ENCODE data around the gene KDM5B. TPM values are rescaled to one million over a fixed set of nuclear protein-coding genes. Genes with fewer than 3 reads are reported as not detected.

Gene KDM5B
- total RNA-seq, 1 experiment from 2014 or later, result 44.6 TPM

- Histone ChIP-seq H3K9me3 (ENCODE audit: control insufficient read depth in 1 of 2, insufficient read depth in 1 of 2, low read depth in 1 of 2, low read length in 2 of 2) (no peaks in the 10 kb centered on the region), H3K27ac (ENCODE audit: low read depth, low read length) (no peak overlapping the region), H3K27me3 (ENCODE audit: insufficient read depth, low read length) (no peaks in the 10 kb centered on the region), H3K9me2 (ENCODE audit: insufficient read depth) (no peaks in the 10 kb centered on the region), H3K4me1 (ENCODE audit: control insufficient read depth in 1 of 2, insufficient read depth in 2 of 2, low read length in 2 of 2) (peaks cover 3 to 11% of the 10 kb centered on the region in 2 experiments; a peak in 2 of 4 replicates), H2AFZ (ENCODE audit: low read depth, low read length, poor library complexity, severe bottlenecking) (no peak overlapping the region), H3K79me2 (ENCODE audit: insufficient read depth, low read length) (no peaks in the 10 kb centered on the region), H3K9ac (ENCODE audit: low read length) (no peak overlapping the region), H4K20me1 (ENCODE audit: insufficient read depth) (no peaks in the 10 kb centered on the region), H3K4me2 (ENCODE audit: low read length) (no peak overlapping the region), H3K36me3 (ENCODE audit: control insufficient read depth in 1 of 2, insufficient read depth in 2 of 2, low read length in 2 of 2) (no peaks in the 10 kb centered on the region), H3K4me3 (replicated peaks in 1 of 2; ENCODE audit: low read depth in 1 of 2, low read length in 2 of 2) (no peak overlapping the region)
- RAD21 ChIA-PET (ENCODE audit: low non-redundant PET in 1 of 2, low total read pairs in 2 of 2, uncharacterized antibody in 2 of 2, unreplicated experiment in 2 of 2), result no interaction called here
- ATAC-seq (no peak), DNase-seq (ENCODE audit: low read depth, low spot score) (no peak)
- CTCF ChIA-PET, result no interaction called here
- TF ChIP-seq CTCF (IDR thresholded peaks at IDR 0.05 in 2 of 3, conservative IDR thresholded peaks at IDR 0.05 in 1 of 3; ENCODE audit: borderline replicate concordance in 1 of 3, insufficient read depth in 1 of 3, low read depth in 2 of 3, low read length in 2 of 3) (no peak), SRF (IDR thresholded peaks at IDR 0.05; ENCODE audit: low read depth) (no peak), SP1 (IDR thresholded peaks at IDR 0.05; ENCODE audit: low read depth) (no peak), EZH2 (IDR thresholded peaks at IDR 0.05) (no peak), EGR1 (IDR thresholded peaks at IDR 0.05; ENCODE audit: low read depth) (no peak), RAD21 (IDR thresholded peaks at IDR 0.05; ENCODE audit: low read depth) (no peak)
- POLR2A ChIA-PET, result no interaction called here
- BruUV-seq (replicated peaks), result no TSS peak
- intact Hi-C loops (cut with micrococcal nuclease), result loop anchor here (5.0 kb wide), 1 partner anchor 531 kb away; no protein-coding TSS in a partner anchor
Measured at GRCh38 chr1:202856014-202856413, 47.8 kb upstream of the KDM5B start.

GRCh38 chr1:202854787-202855186 is 46.6 kb upstream of the KDM5B start:
- intact Hi-C loops (cut with micrococcal nuclease), result loop anchor here (5.0 kb wide), 3 partner anchors 42 to 533 kb away; partner anchors contain the start of gene PCAT6
- CTCF ChIA-PET, result no interaction called here
- no peak for DNase-seq (ENCODE audit: low read depth, low spot score)
- TF ChIP-seq SP1 (IDR thresholded peaks at IDR 0.05; ENCODE audit: low read depth) (no peak), EZH2phosphoT487 (IDR thresholded peaks at IDR 0.05; ENCODE audit: borderline replicate concordance) (no peak), EGR1 (IDR thresholded peaks at IDR 0.05; ENCODE audit: low read depth) (no peak), YY1 (IDR thresholded peaks at IDR 0.05; ENCODE audit: extremely low read depth, insufficient replicate concordance, low read depth, low read length) (no peak), ZBTB33 (IDR thresholded peaks at IDR 0.05; ENCODE audit: extremely low read depth, insufficient replicate concordance, low read length) (no peak), FOSL1 (IDR thresholded peaks at IDR 0.05; ENCODE audit: low read depth) (no peak), JUND (IDR thresholded peaks at IDR 0.05) (no peak), ZFX (IDR thresholded peaks at IDR 0.05) (no peak), CBX3 (IDR thresholded peaks at IDR 0.05; ENCODE audit: low read depth) (no peak), CEBPB (IDR thresholded peaks at IDR 0.05; ENCODE audit: low read depth) (no peak), POLR2AphosphoS5 (IDR thresholded peaks at IDR 0.05; ENCODE audit: low read depth, low read length) (no peak), POLR2A (IDR thresholded peaks at IDR 0.05; ENCODE audit: borderline replicate concordance, extremely low read depth, insufficient read depth, insufficient read length) (no peak), EZH2 (IDR thresholded peaks at IDR 0.05) (no peak), ZNF274 (IDR thresholded peaks at IDR 0.05; ENCODE audit: low read depth, low read length) (no peak), RAD21 (IDR thresholded peaks at IDR 0.05; ENCODE audit: low read depth) (no peak)

More at GRCh38 chr1:202854787-202855186, 46.6 kb upstream of the KDM5B start:
- no peak overlapping the region for H2AFZ ChIP-seq (ENCODE audit: low read depth, low read length, poor library complexity, severe bottlenecking)
- no TSS peak for BruUV-seq (replicated peaks)
- H3K4me1 ChIP-seq (ENCODE audit: control insufficient read depth in 1 of 2, insufficient read depth in 2 of 2, low read length in 2 of 2), result peaks cover 0 to 4% of the 10 kb centered on the region in 2 experiments; a peak in 2 of 4 replicates
- no peaks in the 10 kb centered on the region for H3K79me2 ChIP-seq (ENCODE audit: insufficient read depth, low read length)
- RAD21 ChIA-PET (ENCODE audit: low non-redundant PET in 1 of 2, low total read pairs in 2 of 2, uncharacterized antibody in 2 of 2, unreplicated experiment in 2 of 2), result no interaction called here
- no peaks in the 10 kb centered on the region for H3K36me3 ChIP-seq (ENCODE audit: control insufficient read depth in 1 of 2, insufficient read depth in 2 of 2, low read length in 2 of 2)
- H4K20me1 ChIP-seq (ENCODE audit: insufficient read depth), result no peaks in the 10 kb centered on the region
- H3K4me2 ChIP-seq (ENCODE audit: low read length), result no peak overlapping the region
- H3K9me3 ChIP-seq (ENCODE audit: control insufficient read depth in 1 of 2, insufficient read depth in 1 of 2, low read depth in 1 of 2, low read length in 2 of 2), result no peaks in the 10 kb centered on the region
- ATAC-seq, result no peak
- no peaks in the 10 kb centered on the region for H3K9me2 ChIP-seq (ENCODE audit: insufficient read depth)
- H3K27me3 ChIP-seq (ENCODE audit: insufficient read depth, low read length), result no peaks in the 10 kb centered on the region
- no peak overlapping the region for H3K9ac ChIP-seq (ENCODE audit: low read length)
- no peak overlapping the region for H3K4me3 ChIP-seq (replicated peaks in 1 of 2; ENCODE audit: low read depth in 1 of 2, low read length in 2 of 2)
- POLR2A ChIA-PET, result no interaction called here
- H3K27ac ChIP-seq (ENCODE audit: low read depth, low read length), result no peak overlapping the region

Measured in HCT116 (cell line).